ENCODE measurements around the gene VAT1L.

DNA sequence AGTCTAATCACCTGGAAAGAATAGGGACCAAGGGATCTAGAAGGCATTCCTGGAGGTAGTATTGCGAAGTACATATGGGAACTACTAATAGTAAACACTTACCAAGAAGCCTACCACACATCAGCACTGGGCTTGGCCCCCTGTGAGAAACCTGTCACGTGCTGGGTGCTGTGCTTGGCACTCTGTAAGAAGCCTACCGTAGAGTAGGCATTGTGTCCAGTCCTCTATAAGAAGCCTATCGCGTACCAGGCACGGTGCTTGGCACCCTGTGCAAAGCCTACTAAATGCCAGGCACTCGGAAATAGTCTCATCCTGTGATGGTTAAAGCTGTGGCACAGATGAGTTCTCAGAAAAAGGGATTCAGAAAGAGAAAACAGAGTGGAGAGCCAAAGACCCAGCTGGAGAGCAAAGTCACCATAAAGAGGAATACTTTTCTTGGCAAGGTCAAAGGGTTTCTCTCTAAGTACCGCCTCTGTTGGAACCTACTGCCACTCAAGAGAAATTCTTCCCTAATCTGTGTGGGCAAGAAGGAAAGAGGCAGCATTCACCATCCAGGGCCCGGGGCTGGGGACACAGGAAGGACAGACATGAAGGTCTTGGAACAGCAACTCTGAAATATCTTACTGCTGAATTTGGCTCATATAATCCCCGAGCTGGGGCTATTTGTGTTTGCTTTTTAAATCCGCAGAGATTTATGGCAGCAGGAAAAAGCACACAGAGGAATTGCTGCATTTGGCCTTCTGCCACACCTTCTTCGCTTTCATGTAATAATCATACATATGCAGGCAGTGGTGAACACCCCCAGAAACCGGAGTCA is 81.8 kb downstream of the VAT1L start:
- TF ChIP-seq CTCF (IDR thresholded peaks at IDR 0.05; ENCODE audit: borderline replicate concordance, extremely low read depth, low read length, poor library complexity, severe bottlenecking) (no peak), EZH2 (IDR thresholded peaks at IDR 0.05; ENCODE audit: borderline replicate concordance, low read depth, low read length, severe bottlenecking) (no peak)
